GM19025 (cell line): ENCODE measurements around the gene MADCAM1.

Experiments used
- ATAC-seq: cut with Tn5 transposase; IDR thresholded peaks from one replicate; pipeline ENCODE4 v1.9.1; 2021; ENCODE audit warnings: mild to moderate bottlenecking, low read depth, moderate library complexity; ENCODE audit not compliant: unreplicated experiment

The MADCAM1 gene

GRCh38 chr19:506404-507285 lies 10.4 kb downstream of the MADCAM1 start:
- ATAC-seq, result peak; percentile 59

DNA sequence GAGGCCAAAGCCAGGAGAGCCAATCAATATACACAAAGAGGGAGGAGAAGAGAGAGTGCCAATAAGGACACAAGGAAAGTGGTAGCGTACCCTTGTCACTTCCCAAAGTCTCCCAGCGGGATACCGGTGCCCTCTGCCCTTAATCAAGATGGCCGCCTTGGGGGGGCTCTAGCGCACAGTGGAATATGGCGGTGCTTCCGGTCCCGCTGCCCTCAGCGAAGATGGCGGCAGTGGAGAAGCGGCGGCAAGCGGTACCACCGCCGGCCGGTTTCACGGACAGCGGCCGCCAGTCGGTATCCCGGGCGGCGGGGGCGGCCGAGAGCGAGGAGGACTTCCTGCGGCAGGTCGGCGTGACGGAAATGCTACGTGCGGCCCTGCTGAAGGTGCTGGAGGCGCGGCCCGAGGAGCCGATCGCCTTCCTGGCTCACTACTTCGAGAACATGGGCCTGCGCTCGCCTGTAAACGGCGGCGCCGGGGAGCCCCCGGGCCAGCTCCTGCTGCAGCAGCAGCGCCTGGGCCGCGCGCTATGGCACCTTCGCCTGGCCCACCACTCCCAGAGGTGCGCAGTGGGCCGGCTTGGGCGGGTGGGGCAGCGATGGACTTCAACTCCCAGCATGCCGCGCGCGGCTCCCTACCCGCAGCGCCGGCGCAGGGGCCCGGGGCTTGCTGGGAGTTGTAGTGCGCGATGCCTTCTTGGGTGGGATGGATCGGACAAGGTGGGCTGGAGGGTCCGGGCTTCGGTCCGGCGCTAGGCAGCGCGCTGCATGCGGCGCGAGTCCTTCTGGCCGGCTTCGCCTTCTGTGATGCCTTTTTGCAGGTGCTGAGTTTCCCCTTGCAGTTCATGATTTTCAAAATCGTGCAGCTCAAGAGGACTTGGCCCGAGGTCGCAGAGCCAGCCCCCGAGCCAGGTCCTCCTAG lies 11.3 kb downstream of the MADCAM1 start, which contains the start of gene TPGS1:
TSS of gene TPGS1 (plus strand) at position 212 of the 918 bp plus-strand sequence. CDS start at position 222, 10 bp downstream.
- ATAC-seq, result peak; percentile 48

DNA sequence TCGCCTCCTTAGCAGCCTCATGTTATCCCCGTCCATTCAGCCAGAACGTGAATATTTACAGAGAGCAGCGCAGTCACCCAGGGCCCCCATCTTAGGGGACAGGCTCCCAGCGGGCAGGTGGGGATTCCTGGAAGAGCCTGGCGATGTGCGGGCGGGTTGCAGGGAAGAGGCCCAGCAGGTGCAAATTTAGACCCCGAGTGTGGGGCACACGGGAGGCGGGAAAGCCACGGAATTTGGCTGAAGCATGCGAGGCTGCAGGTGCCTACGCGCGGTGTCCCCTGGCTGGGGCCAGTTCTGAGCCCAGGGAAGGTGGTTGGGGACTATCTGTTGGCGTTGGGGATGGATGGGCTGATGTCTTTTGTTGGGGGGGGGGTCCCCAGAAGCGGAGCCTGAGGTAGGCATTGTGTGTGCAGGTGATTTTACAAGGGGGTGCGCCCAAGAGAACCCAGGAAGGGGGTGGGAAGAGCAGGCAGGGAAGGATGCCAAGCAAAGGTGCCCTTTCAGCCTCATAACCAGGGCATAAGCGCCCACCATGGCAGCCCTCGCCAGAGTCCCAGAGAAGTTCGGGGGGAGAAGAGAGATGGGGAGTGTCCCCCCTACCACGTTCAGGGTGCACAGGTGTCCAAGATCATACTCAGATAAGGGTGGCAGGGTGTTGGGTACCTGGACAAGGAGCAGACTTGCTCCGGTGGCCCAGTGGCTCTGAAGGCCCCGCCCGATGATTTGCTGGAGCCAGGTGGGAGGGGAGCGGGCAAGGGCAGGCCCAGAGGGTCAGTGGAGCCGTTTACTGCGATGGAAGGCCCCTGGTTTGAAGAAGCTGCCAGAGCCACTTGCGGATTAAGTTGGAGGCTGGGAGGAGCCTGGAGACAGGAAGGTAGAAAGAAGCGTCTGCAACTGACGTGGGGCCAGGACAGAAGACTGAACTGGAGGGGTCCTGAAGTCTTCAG lies 12.2 kb downstream of the MADCAM1 start:
- ATAC-seq, result no peak

GRCh38 chr19:510606-511100 lies 14.4 kb downstream of the MADCAM1 start:
- ATAC-seq, result no peak

- no peak for ATAC-seq
Measured at GRCh38 chr19:511101-511851, 15.0 kb downstream of the MADCAM1 start.

GRCh38 chr19:512547-513365 lies 16.5 kb downstream of the MADCAM1 start:
- no peak for ATAC-seq

GRCh38 chr19:513368-514165 lies 17.3 kb downstream of the MADCAM1 start:
- ATAC-seq, result no peak

GRCh38 chr19:514166-514663 lies 17.9 kb downstream of the MADCAM1 start:
- ATAC-seq, result no peak

DNA sequence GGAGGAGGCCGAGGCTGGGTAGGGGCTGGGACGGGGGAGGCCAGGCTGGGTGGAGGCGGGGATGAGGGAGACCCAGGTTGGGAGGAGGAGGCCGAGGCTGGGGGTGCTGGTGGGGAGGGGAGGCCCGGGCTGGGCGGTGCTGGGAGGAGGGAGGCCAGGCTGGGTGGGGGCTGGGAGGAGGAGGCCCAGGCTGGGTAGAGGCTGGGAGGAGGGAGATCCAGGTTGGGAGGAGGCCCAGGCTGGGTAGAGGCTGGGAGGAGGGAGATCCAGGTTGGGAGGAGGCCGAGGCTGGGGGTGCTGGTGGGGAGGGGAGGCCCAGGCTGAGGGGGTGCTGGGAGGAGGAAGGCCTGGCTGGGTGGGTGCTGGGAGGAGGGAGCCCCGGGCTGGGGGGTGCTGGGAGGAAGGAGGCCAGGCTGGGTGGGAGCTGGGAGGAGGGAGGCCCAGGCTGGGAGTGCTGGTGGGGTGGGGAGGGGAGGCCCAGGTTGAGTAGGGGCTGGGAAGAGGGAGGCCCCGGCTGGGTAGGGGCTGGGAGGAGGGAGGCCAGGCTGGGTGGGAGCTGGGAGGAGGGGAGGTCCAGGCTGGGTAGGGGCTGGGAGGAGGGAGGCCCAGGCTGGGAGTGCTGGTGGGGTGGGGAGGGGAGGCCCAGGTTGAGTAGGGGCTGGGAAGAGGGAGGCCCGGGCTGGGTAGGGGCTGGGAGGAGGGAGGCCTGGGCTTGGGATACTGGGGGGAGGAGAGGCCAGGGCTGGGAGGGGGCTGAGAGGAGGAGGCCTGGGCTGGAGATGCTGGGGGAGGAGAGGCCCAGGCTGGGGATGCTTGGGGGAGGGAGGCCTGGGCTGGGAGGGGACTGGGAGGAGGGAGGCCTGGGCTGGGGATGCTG lies 21.7 kb downstream of the MADCAM1 start:
- no peak for ATAC-seq

GRCh38 chr19:518598-519231 lies 22.4 kb downstream of the MADCAM1 start:
- ATAC-seq, result no peak

GRCh38 chr19:519449-519865 lies 23.2 kb downstream of the MADCAM1 start:
- no peak for ATAC-seq

DNA sequence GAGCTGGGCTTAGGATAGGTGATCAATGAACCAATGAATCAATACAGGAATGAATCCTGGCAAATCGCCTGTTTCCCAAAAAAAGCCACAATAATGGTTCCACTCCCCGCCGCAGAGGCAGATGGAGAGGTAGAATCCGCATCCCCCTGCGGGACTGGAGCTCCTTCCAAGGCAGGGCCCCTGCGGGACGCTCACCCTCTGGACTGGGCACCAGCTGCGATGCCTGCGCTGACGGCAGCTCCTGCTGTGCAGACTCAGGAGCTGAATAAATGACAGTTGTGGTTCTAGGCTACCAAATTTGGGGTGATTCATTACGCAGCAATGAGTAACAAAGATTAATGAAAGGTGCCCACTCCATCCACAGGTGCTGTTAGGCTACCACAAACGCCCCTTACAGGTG lies 26.4 kb downstream of the MADCAM1 start:
- no peak for ATAC-seq

- ATAC-seq, result no peak
Measured at GRCh38 chr19:524062-524674, 27.9 kb downstream of the MADCAM1 start.

GRCh38 chr19:525029-525428 lies 28.7 kb downstream of the MADCAM1 start:
- ATAC-seq, result no peak

GRCh38 chr19:525857-526419 lies 29.7 kb downstream of the MADCAM1 start:
- ATAC-seq, result no peak
